GM23248 (cell line): ENCODE results near the gene ZNF425. TPM values are rescaled to one million over a fixed set of nuclear protein-coding genes. Genes with fewer than 3 reads are reported as not detected.
"Not testable (repeated sequence)": the region's sequence is repeated elsewhere in the genome, so short reads cannot be mapped to it uniquely, and the experiment has no call there.

Experiments
- DNase-seq: peaks from one replicate; pipeline ENCODE4 v3.0.0-alpha.2; 2015
- H2AFZ ChIP-seq: fragments of 200-600 bp; sonication (generic); 2 replicates; pipeline ENCODE4 v1.6.1; 2016; ENCODE audit warnings: antibody characterized with exemption
- H3F3A ChIP-seq: fragments of 200-600 bp; sonication (generic); 2 replicates; pipeline ENCODE4 v1.6.1; 2016; ENCODE audit warnings: mild to moderate bottlenecking, antibody characterized with exemption, mixed run types; ENCODE audit not compliant: insufficient read depth
- H3K27ac ChIP-seq: fragments of 200-600 bp; sonication (generic); 2 replicates; pipeline ENCODE4 v1.5.1; 2016; ENCODE audit warnings: mild to moderate bottlenecking
- H3K27me3 ChIP-seq: fragments of 200-600 bp; sonication (generic); replicated peaks from 2 replicates; pipeline ENCODE4 v1.6.1; 2016; ENCODE audit warnings: mild to moderate bottlenecking; ENCODE audit not compliant: insufficient read depth
- H3K36me3 ChIP-seq: fragments of 200-600 bp; sonication (generic); 2 replicates; pipeline ENCODE4 v1.6.1; 2016; ENCODE audit warnings: low read depth, mild to moderate bottlenecking
- H3K4me1 ChIP-seq: fragments of 200-600 bp; sonication (generic); 2 replicates; pipeline ENCODE4 v1.6.1; 2016; ENCODE audit warnings: mild to moderate bottlenecking; ENCODE audit not compliant: insufficient read depth
- H3K4me2 ChIP-seq: fragments of 200-600 bp; sonication (generic); one replicate; pipeline ENCODE4 v1.6.1; 2016; ENCODE audit warnings: mild to moderate bottlenecking; ENCODE audit not compliant: unreplicated experiment
- H3K4me3 ChIP-seq: fragments of 200-600 bp; sonication (generic); 2 replicates; pipeline ENCODE4 v1.5.1; 2016; ENCODE audit warnings: mild to moderate bottlenecking
- H3K79me2 ChIP-seq: fragments of 200-600 bp; sonication (generic); 2 replicates; pipeline ENCODE4 v1.6.1; 2016; ENCODE audit warnings: mild to moderate bottlenecking; ENCODE audit not compliant: insufficient read depth
- H3K9ac ChIP-seq: fragments of 200-600 bp; sonication (generic); 2 replicates; pipeline ENCODE4 v1.6.1; 2016; ENCODE audit warnings: mild to moderate bottlenecking
- H3K9me2 ChIP-seq: fragments of 200-600 bp; sonication (generic); 2 replicates; pipeline ENCODE4 v1.6.1; 2016; ENCODE audit warnings: mixed run types, mild to moderate bottlenecking, moderate library complexity; ENCODE audit not compliant: insufficient read depth
- H3K9me3 ChIP-seq: fragments of 200-600 bp; sonication (generic); one replicate; pipeline ENCODE4 v1.6.1; 2017; ENCODE audit warnings: low read depth
- H4K20me1 ChIP-seq: fragments of 200-600 bp; sonication (generic); 2 replicates; pipeline ENCODE4 v1.6.0; 2016; ENCODE audit not compliant: insufficient read depth
- EZH2 ChIP-seq: fragments of 200-600 bp; sonication (generic); IDR thresholded peaks from 2 replicates; pipeline ENCODE4 v1.6.1; 2018; ENCODE audit warnings: antibody characterized with exemption, mild to moderate bottlenecking; ENCODE audit not compliant: insufficient read depth, poor library complexity, severe bottlenecking
- EZH2phosphoT487 ChIP-seq: fragments of 200-600 bp; sonication (generic); IDR thresholded peaks from 2 replicates; pipeline ENCODE4 v1.6.1; 2018; ENCODE audit warnings: antibody characterized with exemption, moderate library complexity, mild to moderate bottlenecking, low read depth; ENCODE audit not compliant: insufficient read depth
- WGBS, 2 experiments: methylation state at CpG; one replicate each; pipeline ENCODE4 v1.1.6; 2015 to 2017; ENCODE audit warnings: low lambda C conversion rate in 2 of 2, low coverage in 1 of 2; ENCODE audit errors: missing lambda C conversion rate in 2 of 2; 5-methylcytosine and 5-hydroxymethylcytosine counted together
- in situ Hi-C: fragments of 300-500 bp; cut with MboI; formaldehyde crosslinking; loops from 2 replicates; pipeline ENCODE4 v1.15.0; 2020
- polyA plus RNA-seq: library from polyadenylated mRNA; unstranded; fragments of >200 nt; fragmentation: Nextera tagmentation; extraction: Ambion mirVana; gene quantifications from 2 replicates; pipeline ENCODE4 v1.2.1, GENCODE V29; 2016
- total RNA-seq: library from RNA; depleted of rRNA; stranded (reverse); fragments of >200 nt; shearing (Covaris generic); gene quantifications from 2 replicates; pipeline ENCODE4 v1.2.3, GENCODE V29; 2014

The ZNF425 gene
- total and polyA plus RNA-seq, 2 experiments from 2014 or later, result 3.8 to 3.9 TPM

- H3K4me2 ChIP-seq, result no peak overlapping the region
- TF ChIP-seq EZH2phosphoT487 (no peak), EZH2 (no peak)
- no peaks in the 10 kb centered on the region for H4K20me1 ChIP-seq
- peaks cover 18% of the 10 kb centered on the region; the same call in 1 of the 2 replicates for H3K36me3 ChIP-seq
- in situ Hi-C loops, result no loop called here
- no peaks in the 10 kb centered on the region for H3K4me1 ChIP-seq
- no peak overlapping the region for H3K4me3 ChIP-seq
- no peaks in the 10 kb centered on the region for H3K9me2 ChIP-seq
- no peaks in the 10 kb centered on the region for H3F3A ChIP-seq
- H3K79me2 ChIP-seq, result no peaks in the 10 kb centered on the region
- no peak overlapping the region for H3K9ac ChIP-seq
- H3K9me3 ChIP-seq, result no peaks in the 10 kb centered on the region
- no peaks in the 10 kb centered on the region for H3K27me3 ChIP-seq
- H2AFZ ChIP-seq, result no peak overlapping the region
- DNase-seq, result no peak
- no peak overlapping the region for H3K27ac ChIP-seq
- 96% methylated on average over 29 of the region's 29 CpGs for WGBS, 2 experiments
Measured at GRCh38 chr7:149071182-149071635, 54.9 kb downstream of the ZNF425 start.

GRCh38 chr7:149070372-149071125 is 55.6 kb downstream of the ZNF425 start:
- in situ Hi-C loops, result no loop called here
- H4K20me1 ChIP-seq, result no peaks in the 10 kb centered on the region
- TF ChIP-seq EZH2, result no peak
- no peak for TF ChIP-seq EZH2phosphoT487
- H3K27me3 ChIP-seq, result no peaks in the 10 kb centered on the region
- DNase-seq, result no peak
- H3K9ac ChIP-seq, result no peak overlapping the region
- no peaks in the 10 kb centered on the region for H3K9me3 ChIP-seq
- no peak overlapping the region for H3K27ac ChIP-seq
- no peak overlapping the region for H3K4me3 ChIP-seq
- H3K36me3 ChIP-seq, result peaks cover 18% of the 10 kb centered on the region; the same call in 1 of the 2 replicates
- H3K4me2 ChIP-seq, result no peak overlapping the region
- no peak overlapping the region for H2AFZ ChIP-seq
- H3K4me1 ChIP-seq, result no peaks in the 10 kb centered on the region
- no peaks in the 10 kb centered on the region for H3K9me2 ChIP-seq
- 92 to 97% methylated on average over 29 to 31 of the region's 31 CpGs for WGBS, 2 experiments
- no peaks in the 10 kb centered on the region for H3K79me2 ChIP-seq
- H3F3A ChIP-seq, result no peaks in the 10 kb centered on the region

DNA sequence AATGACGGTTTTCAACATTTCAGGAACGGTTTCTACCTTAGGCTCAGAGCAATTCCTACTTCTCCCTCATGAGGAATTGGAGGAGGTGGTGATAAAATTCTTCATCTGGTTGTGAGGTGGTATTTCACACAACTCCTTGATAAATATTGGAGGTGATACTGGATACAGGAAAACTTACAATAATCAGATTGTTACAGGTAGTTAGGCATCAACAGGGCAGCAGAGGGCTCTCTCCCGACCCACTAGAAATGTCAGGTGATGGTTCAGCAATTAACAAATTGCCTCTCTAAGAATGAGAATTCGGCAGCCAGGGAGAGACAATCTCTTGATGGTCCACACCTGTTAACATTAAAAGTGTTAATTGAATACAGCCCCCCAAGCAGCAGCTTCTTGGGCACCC is 58.3 kb downstream of the ZNF425 start:
- WGBS, 2 experiments, result 96 to 97% methylated on average over 4 of the region's 4 CpGs
- Histone ChIP-seq H3K36me3 (peaks cover 14% of the 10 kb centered on the region; the same call in 1 of the 2 replicates), H3K9me2 (no peaks in the 10 kb centered on the region), H3K9ac (no peak overlapping the region), H3F3A (no peaks in the 10 kb centered on the region; the same call in 1 of the 2 replicates), H3K79me2 (no peaks in the 10 kb centered on the region), H4K20me1 (no peaks in the 10 kb centered on the region), H3K4me2 (no peak overlapping the region), H3K27ac (no peak overlapping the region), H3K9me3 (no peaks in the 10 kb centered on the region), H3K4me1 (no peaks in the 10 kb centered on the region), H2AFZ (no peak overlapping the region), H3K4me3 (no peak overlapping the region), H3K27me3 (no peaks in the 10 kb centered on the region)
- no peak for DNase-seq
- in situ Hi-C loops, result no loop called here
- TF ChIP-seq EZH2 (no peak), EZH2phosphoT487 (no peak)

DNA sequence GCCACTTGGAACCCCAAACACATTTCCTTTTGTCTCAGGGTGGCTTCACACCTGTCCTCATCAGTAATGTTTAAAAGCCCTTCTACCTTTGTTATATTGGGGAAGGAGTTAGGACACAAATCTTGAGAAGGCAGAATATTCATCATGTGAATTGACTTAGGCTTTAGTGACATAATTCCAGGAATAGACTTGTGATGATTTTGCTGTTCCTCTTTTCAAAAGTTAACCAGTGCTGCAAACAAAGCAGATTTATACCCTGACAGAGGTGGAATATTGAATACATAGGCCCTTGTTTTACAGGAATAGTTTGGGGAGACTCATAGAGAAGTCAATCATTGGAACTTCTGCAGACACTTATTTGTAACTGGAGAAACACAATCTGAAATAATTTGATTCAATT is 62.6 kb downstream of the ZNF425 start:
- no peaks in the 10 kb centered on the region for H3K4me1 ChIP-seq
- no peak for DNase-seq
- TF ChIP-seq EZH2phosphoT487 (no peak), EZH2 (no peak)
- H3K9ac ChIP-seq, result no peak overlapping the region
- H4K20me1 ChIP-seq, result no peaks in the 10 kb centered on the region
- no peaks in the 10 kb centered on the region for H3K79me2 ChIP-seq
- no peak overlapping the region for H3K27ac ChIP-seq
- H2AFZ ChIP-seq, result no peak overlapping the region
- no peaks in the 10 kb centered on the region for H3K36me3 ChIP-seq
- in situ Hi-C loops, result no loop called here
- no peaks in the 10 kb centered on the region for H3K27me3 ChIP-seq
- H3K9me2 ChIP-seq, result no peaks in the 10 kb centered on the region
- H3K9me3 ChIP-seq, result no peaks in the 10 kb centered on the region
- no peak overlapping the region for H3K4me3 ChIP-seq
- H3K4me2 ChIP-seq, result no peak overlapping the region
- H3F3A ChIP-seq, result no peaks in the 10 kb centered on the region; the same call in 1 of the 2 replicates

GRCh38 chr7:149062217-149062899 is 63.8 kb downstream of the ZNF425 start:
- H3K27ac ChIP-seq, H3F3A ChIP-seq, in situ Hi-C loops, H2AFZ ChIP-seq, H3K4me3 ChIP-seq, H3K36me3 ChIP-seq, H3K9ac ChIP-seq, H3K27me3 ChIP-seq, H3K4me2 ChIP-seq, H3K4me1 ChIP-seq, H4K20me1 ChIP-seq, H3K9me3 ChIP-seq, DNase-seq, H3K9me2 ChIP-seq, H3K79me2 ChIP-seq: not testable (repeated sequence)
- 89 to 90% methylated on average over 10 of the region's 10 CpGs for WGBS, 2 experiments
